ENCODE data around the gene RBM26. TPM values are rescaled to one million over a fixed set of nuclear protein-coding genes. Genes with fewer than 3 reads are reported as not detected.
A peak's percentile ranks its signal among the peaks of the same experiment; 100 is the strongest.

The RBM26 gene
- total and polyA plus RNA-seq, 2 experiments from 2014 or later = 46.0 to 69.3 TPM

- DNase-seq (ENCODE audit: low spot score) (no peak), ATAC-seq (no peak; the same call in 2 of the 3 replicates)
- H3K4me1 ChIP-seq (ENCODE audit: insufficient read depth) = peaks cover 6% of the 10 kb centered on the region; the same call in 1 of the 2 replicates
- H3K27me3 ChIP-seq (ENCODE audit: insufficient read depth) = no peaks in the 10 kb centered on the region
- H3K4me2 ChIP-seq = no peak overlapping the region
- peaks cover 97% of the 10 kb centered on the region for H3K79me2 ChIP-seq (replicated peaks; ENCODE audit: insufficient read depth)
- H3K27me3 Mint-ChIP-seq (ENCODE audit: insufficient read depth, low read depth, poor library complexity) = peaks cover 4% of the 10 kb centered on the region
- H3F3A ChIP-seq (replicated peaks; ENCODE audit: low read depth) = 0 out of 2 replicates have a peak, but pooled peaks cover 4% of the 10 kb centered on the region
- H3K9me2 ChIP-seq (ENCODE audit: insufficient read depth) = no peaks in the 10 kb centered on the region
- H3K36me3 ChIP-seq (ENCODE audit: insufficient read depth) = no peaks in the 10 kb centered on the region; the same call in 1 of the 2 replicates
- peak overlapping the region; percentile 78 for H3K27ac ChIP-seq (ENCODE audit: low read depth)
- H3K4me3 Mint-ChIP-seq = no peak overlapping the region
- no peak overlapping the region for H3K4me3 ChIP-seq
- H4K20me1 ChIP-seq (replicated peaks; ENCODE audit: insufficient read depth) = peaks cover 29% of the 10 kb centered on the region
- H3K36me3 Mint-ChIP-seq (ENCODE audit: low read depth) = peaks cover 39% of the 10 kb centered on the region
- peaks cover 37% of the 10 kb centered on the region for H3K4me1 Mint-ChIP-seq
- no peak overlapping the region for H2AFZ ChIP-seq
- H3K27ac Mint-ChIP-seq = no peak overlapping the region
- H3K9me3 Mint-ChIP-seq = peaks cover 23% of the 10 kb centered on the region
- TF ChIP-seq POLR2AphosphoS5 (IDR thresholded peaks at IDR 0.05; ENCODE audit: low read depth) (no peak), EZH2phosphoT487 (IDR thresholded peaks at IDR 0.05; ENCODE audit: unreplicated experiment) (no peak), REST (IDR thresholded peaks at IDR 0.05; ENCODE audit: unreplicated experiment) (no peak), EZH2 (IDR thresholded peaks at IDR 0.05; ENCODE audit: low read depth, unreplicated experiment) (no peak), JUNB (IDR thresholded peaks at IDR 0.05; ENCODE audit: unreplicated experiment) (no peak), CREB1 (CRISPR knock-in tag; IDR thresholded peaks at IDR 0.05; ENCODE audit: low read depth) (no peak), ZNF114 (CRISPR knock-in tag; IDR thresholded peaks at IDR 0.05) (no peak), ZNF331 (CRISPR knock-in tag; IDR thresholded peaks at IDR 0.05; ENCODE audit: low read depth) (no peak), NANOG (IDR thresholded peaks at IDR 0.05; ENCODE audit: borderline replicate concordance) (no peak), STAT1 (IDR thresholded peaks at IDR 0.05; ENCODE audit: unreplicated experiment) (no peak)
- TF ChIP-seq, protein P1, sequence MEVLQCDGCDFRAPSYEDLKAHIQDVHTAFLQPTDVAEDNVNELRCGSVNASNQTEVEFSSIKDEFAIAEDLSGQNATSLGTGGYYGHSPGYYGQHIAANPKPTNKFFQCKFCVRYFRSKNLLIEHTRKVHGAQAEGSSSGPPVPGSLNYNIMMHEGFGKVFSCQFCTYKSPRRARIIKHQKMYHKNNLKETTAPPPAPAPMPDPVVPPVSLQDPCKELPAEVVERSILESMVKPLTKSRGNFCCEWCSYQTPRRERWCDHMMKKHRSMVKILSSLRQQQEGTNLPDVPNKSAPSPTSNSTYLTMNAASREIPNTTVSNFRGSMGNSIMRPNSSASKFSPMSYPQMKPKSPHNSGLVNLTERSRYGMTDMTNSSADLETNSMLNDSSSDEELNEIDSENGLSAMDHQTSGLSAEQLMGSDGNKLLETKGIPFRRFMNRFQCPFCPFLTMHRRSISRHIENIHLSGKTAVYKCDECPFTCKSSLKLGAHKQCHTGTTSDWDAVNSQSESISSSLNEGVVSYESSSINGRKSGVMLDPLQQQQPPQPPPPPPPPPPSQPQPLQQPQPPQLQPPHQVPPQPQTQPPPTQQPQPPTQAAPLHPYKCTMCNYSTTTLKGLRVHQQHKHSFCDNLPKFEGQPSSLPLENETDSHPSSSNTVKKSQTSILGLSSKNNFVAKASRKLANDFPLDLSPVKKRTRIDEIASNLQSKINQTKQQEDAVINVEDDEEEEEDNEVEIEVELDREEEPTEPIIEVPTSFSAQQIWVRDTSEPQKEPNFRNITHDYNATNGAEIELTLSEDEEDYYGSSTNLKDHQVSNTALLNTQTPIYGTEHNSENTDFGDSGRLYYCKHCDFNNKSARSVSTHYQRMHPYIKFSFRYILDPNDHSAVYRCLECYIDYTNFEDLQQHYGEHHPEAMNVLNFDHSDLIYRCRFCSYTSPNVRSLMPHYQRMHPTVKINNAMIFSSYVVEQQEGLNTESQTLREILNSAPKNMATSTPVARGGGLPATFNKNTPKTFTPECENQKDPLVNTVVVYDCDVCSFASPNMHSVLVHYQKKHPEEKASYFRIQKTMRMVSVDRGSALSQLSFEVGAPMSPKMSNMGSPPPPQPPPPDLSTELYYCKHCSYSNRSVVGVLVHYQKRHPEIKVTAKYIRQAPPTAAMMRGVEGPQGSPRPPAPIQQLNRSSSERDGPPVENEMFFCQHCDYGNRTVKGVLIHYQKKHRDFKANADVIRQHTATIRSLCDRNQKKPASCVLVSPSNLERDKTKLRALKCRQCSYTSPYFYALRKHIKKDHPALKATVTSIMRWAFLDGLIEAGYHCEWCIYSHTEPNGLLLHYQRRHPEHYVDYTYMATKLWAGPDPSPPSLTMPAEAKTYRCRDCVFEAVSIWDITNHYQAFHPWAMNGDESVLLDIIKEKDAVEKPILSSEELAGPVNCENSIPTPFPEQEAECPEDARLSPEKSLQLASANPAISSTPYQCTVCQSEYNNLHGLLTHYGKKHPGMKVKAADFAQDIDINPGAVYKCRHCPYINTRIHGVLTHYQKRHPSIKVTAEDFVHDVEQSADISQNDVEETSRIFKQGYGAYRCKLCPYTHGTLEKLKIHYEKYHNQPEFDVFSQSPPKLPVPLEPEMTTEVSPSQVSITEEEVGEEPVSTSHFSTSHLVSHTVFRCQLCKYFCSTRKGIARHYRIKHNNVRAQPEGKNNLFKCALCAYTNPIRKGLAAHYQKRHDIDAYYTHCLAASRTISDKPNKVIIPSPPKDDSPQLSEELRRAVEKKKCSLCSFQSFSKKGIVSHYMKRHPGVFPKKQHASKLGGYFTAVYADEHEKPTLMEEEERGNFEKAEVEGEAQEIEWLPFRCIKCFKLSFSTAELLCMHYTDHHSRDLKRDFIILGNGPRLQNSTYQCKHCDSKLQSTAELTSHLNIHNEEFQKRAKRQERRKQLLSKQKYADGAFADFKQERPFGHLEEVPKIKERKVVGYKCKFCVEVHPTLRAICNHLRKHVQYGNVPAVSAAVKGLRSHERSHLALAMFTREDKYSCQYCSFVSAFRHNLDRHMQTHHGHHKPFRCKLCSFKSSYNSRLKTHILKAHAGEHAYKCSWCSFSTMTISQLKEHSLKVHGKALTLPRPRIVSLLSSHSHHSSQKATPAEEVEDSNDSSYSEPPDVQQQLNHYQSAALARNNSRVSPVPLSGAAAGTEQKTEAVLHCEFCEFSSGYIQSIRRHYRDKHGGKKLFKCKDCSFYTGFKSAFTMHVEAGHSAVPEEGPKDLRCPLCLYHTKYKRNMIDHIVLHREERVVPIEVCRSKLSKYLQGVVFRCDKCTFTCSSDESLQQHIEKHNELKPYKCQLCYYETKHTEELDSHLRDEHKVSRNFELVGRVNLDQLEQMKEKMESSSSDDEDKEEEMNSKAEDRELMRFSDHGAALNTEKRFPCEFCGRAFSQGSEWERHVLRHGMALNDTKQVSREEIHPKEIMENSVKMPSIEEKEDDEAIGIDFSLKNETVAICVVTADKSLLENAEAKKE (CRISPR knock-in tag; IDR thresholded peaks at IDR 0.05) = no peak
- TF ChIP-seq, protein P2, sequence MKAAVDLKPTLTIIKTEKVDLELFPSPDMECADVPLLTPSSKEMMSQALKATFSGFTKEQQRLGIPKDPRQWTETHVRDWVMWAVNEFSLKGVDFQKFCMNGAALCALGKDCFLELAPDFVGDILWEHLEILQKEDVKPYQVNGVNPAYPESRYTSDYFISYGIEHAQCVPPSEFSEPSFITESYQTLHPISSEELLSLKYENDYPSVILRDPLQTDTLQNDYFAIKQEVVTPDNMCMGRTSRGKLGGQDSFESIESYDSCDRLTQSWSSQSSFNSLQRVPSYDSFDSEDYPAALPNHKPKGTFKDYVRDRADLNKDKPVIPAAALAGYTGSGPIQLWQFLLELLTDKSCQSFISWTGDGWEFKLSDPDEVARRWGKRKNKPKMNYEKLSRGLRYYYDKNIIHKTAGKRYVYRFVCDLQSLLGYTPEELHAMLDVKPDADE (IDR thresholded peaks at IDR 0.05) = no peak
- TF ChIP-seq, protein P3, sequence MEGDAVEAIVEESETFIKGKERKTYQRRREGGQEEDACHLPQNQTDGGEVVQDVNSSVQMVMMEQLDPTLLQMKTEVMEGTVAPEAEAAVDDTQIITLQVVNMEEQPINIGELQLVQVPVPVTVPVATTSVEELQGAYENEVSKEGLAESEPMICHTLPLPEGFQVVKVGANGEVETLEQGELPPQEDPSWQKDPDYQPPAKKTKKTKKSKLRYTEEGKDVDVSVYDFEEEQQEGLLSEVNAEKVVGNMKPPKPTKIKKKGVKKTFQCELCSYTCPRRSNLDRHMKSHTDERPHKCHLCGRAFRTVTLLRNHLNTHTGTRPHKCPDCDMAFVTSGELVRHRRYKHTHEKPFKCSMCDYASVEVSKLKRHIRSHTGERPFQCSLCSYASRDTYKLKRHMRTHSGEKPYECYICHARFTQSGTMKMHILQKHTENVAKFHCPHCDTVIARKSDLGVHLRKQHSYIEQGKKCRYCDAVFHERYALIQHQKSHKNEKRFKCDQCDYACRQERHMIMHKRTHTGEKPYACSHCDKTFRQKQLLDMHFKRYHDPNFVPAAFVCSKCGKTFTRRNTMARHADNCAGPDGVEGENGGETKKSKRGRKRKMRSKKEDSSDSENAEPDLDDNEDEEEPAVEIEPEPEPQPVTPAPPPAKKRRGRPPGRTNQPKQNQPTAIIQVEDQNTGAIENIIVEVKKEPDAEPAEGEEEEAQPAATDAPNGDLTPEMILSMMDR (conservative IDR thresholded peaks at IDR 0.05; ENCODE audit: low read depth in 2 of 2) = no peak
Measured at GRCh38 chr13:79392882-79393563, 13.0 kb downstream of the RBM26 start.

All from GM23338 (cell line).